Pons (tissue), 1 donor: ENCODE measurements around the gene KL.

Experiments
- DNase-seq: peaks from one replicate; pipeline ENCODE4 v3.0.0-alpha.2; 2016; ENCODE audit warnings: low spot score

KL gene

GRCh38 chr13:33037673-33038072, 21.4 kb downstream of the KL start:
- DNase-seq = no peak

- DNase-seq = no peak
Observed at GRCh38 chr13:33040090-33040489, 23.9 kb downstream of the KL start.

- no peak for DNase-seq
Observed at GRCh38 chr13:33045851-33046592, 29.8 kb downstream of the KL start.

GRCh38 chr13:33050161-33050560, 33.9 kb downstream of the KL start:
- DNase-seq = no peak

- no peak for DNase-seq
Observed at GRCh38 chr13:33051632-33052031, 35.4 kb downstream of the KL start.

GRCh38 chr13:33052506-33053280, 36.5 kb downstream of the KL start:
- peak; percentile 23 for DNase-seq

- DNase-seq = no peak
Observed at GRCh38 chr13:33053397-33054066, 37.3 kb downstream of the KL start.

GRCh38 chr13:33057019-33057780, 41.0 kb downstream of the KL start:
- DNase-seq = no peak

GRCh38 chr13:33058776-33059327, 42.6 kb downstream of the KL start:
- no peak for DNase-seq

GRCh38 chr13:33060815-33061214, 44.6 kb downstream of the KL start:
- no peak for DNase-seq

- DNase-seq = no peak
Observed at GRCh38 chr13:33066329-33066728, 50.1 kb downstream of the KL start.

- peak; percentile 62 for DNase-seq
Observed at GRCh38 chr13:33069365-33069764, 53.1 kb downstream of the KL start.

- no peak for DNase-seq
Observed at GRCh38 chr13:33070713-33071112, 54.5 kb downstream of the KL start.

GRCh38 chr13:33072282-33072681, 56.1 kb downstream of the KL start:
- DNase-seq = peak; percentile 88

- DNase-seq = no peak
Observed at GRCh38 chr13:33072759-33073158, 56.5 kb downstream of the KL start.

GRCh38 chr13:33073338-33073737, 57.1 kb downstream of the KL start:
- no peak for DNase-seq

- peak; percentile 53 for DNase-seq
Observed at GRCh38 chr13:33076001-33076992, 60.1 kb downstream of the KL start.

- no peak for DNase-seq
Observed at GRCh38 chr13:33078263-33078662, 62.0 kb downstream of the KL start.

GRCh38 chr13:33079960-33080359, 63.7 kb downstream of the KL start:
- no peak for DNase-seq

- DNase-seq = no peak
Observed at GRCh38 chr13:33080972-33081590, 64.9 kb downstream of the KL start.
